Ascending aorta (tissue), 2 donors: ENCODE measurements around the gene FAHD1. TPM values are rescaled to one million over a fixed set of nuclear protein-coding genes. Genes with fewer than 3 reads are reported as not detected.

Experiments
- DNase-seq, 2 donors: peaks; one replicate each; pipeline ENCODE4 v3.0.0-alpha.2; 2019; ENCODE audit warnings: low spot score in 2 of 2
- H3K27ac ChIP-seq, 2 donors: fragments of 200-600 bp; sonication (generic); one replicate each; pipeline ENCODE4 v1.5.1; 2016 to 2017; ENCODE audit warnings: mild to moderate bottlenecking in 1 of 2
- H3K27me3 ChIP-seq: fragments of 200-600 bp; sonication (generic); one replicate; pipeline ENCODE4 v1.5.1; 2017
- H3K36me3 ChIP-seq, 2 donors: fragments of 200-600 bp; sonication (generic); one replicate each; pipeline ENCODE4 v1.5.1; 2016
- H3K4me1 ChIP-seq, 2 donors: fragments of 200-600 bp; sonication (generic); one replicate each; pipeline ENCODE4 v1.5.1; 2016 to 2017; ENCODE audit warnings: mild to moderate bottlenecking in 1 of 2
- H3K4me3 ChIP-seq, 2 donors: fragments of 200-600 bp; sonication (generic); one replicate each; pipeline ENCODE4 v1.5.1; 2016 to 2017; ENCODE audit warnings: mild to moderate bottlenecking in 1 of 2
- H3K9me3 ChIP-seq, 2 donors: fragments of 200-600 bp; sonication (generic); one replicate each; pipeline ENCODE4 v1.5.1; 2016
- intact Hi-C: fragments of 100-400 bp; cut with DNase I; formaldehyde crosslinking; loops from one replicate; pipeline ENCODE4 v1.15.1; 2023
- total RNA-seq: library from RNA; depleted of rRNA; stranded (reverse); fragments of >200 nt; gene quantifications from one replicate; pipeline ENCODE4 v1.1.0, GENCODE V29; 2016
- TF ChIP-seq, protein P1 (sequence below), 3 experiments: fragments of 200-600 bp in 2 of 3; fragments of 450-650 bp in 1 of 3; sonication (generic) in 2 of 3; IDR thresholded peaks; one replicate each; pipeline ENCODE4 v1.5.1; 2016 to 2019; ENCODE audit warnings: antibody characterized with exemption in 3 of 3, mild to moderate bottlenecking in 1 of 3, moderate library complexity in 1 of 3

Gene FAHD1
- total RNA-seq, 1 donor from 2014 or later: 233 TPM

DNA sequence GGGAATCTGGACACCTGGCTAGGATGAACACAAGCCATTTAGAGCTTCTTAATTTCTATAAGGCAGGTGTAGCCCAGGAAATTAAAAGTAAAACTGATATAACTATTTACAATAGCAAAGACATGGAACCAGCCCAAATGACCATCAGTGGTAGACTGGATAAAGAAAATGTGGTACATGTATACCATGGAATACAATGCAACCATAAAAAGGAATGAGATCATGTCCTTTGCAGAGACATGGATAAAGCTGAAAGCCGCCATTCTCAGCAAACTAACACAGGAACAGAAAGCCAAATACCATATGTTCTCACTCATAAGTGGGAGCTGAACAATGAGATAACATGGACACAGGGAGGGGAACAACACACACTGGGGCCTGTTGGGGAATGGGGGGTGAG is 19.4 kb downstream of the FAHD1 start:
- Histone ChIP-seq H3K27me3 (no peaks in the 10 kb centered on the region), H3K36me3 (no peaks in the 10 kb centered on the region), H3K4me3 (no peak overlapping the region), H3K4me1 (no peaks in the 10 kb centered on the region), H3K27ac (no peak overlapping the region), H3K9me3 (no peaks in the 10 kb centered on the region)
- intact Hi-C loops: no loop called here
- no peak for DNase-seq
- TF ChIP-seq, protein P1, sequence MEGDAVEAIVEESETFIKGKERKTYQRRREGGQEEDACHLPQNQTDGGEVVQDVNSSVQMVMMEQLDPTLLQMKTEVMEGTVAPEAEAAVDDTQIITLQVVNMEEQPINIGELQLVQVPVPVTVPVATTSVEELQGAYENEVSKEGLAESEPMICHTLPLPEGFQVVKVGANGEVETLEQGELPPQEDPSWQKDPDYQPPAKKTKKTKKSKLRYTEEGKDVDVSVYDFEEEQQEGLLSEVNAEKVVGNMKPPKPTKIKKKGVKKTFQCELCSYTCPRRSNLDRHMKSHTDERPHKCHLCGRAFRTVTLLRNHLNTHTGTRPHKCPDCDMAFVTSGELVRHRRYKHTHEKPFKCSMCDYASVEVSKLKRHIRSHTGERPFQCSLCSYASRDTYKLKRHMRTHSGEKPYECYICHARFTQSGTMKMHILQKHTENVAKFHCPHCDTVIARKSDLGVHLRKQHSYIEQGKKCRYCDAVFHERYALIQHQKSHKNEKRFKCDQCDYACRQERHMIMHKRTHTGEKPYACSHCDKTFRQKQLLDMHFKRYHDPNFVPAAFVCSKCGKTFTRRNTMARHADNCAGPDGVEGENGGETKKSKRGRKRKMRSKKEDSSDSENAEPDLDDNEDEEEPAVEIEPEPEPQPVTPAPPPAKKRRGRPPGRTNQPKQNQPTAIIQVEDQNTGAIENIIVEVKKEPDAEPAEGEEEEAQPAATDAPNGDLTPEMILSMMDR (IDR thresholded peaks at IDR 0.05): no peak

DNA sequence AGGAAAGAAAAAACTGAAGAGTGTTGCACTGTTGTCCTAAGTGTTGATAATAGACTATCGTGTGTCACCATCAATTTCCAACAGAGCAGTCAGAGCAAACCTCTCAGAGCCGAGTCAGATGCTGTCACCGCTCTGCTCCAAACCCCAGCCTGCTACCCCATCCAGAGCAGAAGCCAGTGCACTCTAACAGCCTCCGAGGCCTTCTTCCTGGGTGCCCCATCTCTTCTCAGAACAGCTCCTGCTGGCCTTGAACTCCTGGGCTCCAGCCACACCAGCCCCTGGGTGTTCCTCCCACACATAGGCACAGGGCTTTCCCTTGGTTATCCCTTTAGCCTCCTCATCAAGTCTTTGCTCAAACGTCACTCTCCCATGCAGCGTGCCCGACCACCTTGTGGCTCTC is 24.0 kb downstream of the FAHD1 start:
- intact Hi-C loops: no loop called here
- TF ChIP-seq, protein P1 (IDR thresholded peaks at IDR 0.05): no peak
- H3K27me3 ChIP-seq: no peaks in the 10 kb centered on the region

DNA sequence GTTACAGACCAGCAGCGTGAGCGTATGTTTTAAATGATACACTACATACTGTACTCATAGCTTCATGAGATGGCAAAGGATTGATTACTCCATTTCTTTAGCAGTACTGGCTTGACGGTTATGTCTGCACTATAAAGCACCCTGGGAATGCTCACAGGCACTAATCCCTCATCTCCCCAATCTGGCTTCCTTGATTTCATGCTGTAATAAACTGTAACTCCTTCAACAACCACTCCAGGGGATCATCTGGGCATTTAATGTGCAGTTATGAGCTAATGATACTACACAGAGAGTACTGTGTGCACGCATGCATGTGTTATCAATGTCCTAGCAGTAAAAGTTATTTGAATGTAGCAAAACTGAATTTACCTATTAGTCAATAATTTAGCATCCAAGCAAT is 24.8 kb downstream of the FAHD1 start:
- H3K36me3 ChIP-seq: no peaks in the 10 kb centered on the region
- H3K4me1 ChIP-seq: no peaks in the 10 kb centered on the region
- DNase-seq: no peak
- TF ChIP-seq, protein P1 (IDR thresholded peaks at IDR 0.05): no peak
- no peaks in the 10 kb centered on the region for H3K27me3 ChIP-seq
- intact Hi-C loops: no loop called here
- H3K27ac ChIP-seq: no peak overlapping the region
- H3K4me3 ChIP-seq: no peak overlapping the region
- H3K9me3 ChIP-seq: no peaks in the 10 kb centered on the region

More for the DNA sequence above, 24.0 kb downstream of the FAHD1 start:
- DNase-seq: no peak
- Histone ChIP-seq H3K36me3 (no peaks in the 10 kb centered on the region), H3K9me3 (no peaks in the 10 kb centered on the region), H3K4me1 (no peaks in the 10 kb centered on the region), H3K4me3 (no peak overlapping the region), H3K27ac (no peak overlapping the region)

DNA sequence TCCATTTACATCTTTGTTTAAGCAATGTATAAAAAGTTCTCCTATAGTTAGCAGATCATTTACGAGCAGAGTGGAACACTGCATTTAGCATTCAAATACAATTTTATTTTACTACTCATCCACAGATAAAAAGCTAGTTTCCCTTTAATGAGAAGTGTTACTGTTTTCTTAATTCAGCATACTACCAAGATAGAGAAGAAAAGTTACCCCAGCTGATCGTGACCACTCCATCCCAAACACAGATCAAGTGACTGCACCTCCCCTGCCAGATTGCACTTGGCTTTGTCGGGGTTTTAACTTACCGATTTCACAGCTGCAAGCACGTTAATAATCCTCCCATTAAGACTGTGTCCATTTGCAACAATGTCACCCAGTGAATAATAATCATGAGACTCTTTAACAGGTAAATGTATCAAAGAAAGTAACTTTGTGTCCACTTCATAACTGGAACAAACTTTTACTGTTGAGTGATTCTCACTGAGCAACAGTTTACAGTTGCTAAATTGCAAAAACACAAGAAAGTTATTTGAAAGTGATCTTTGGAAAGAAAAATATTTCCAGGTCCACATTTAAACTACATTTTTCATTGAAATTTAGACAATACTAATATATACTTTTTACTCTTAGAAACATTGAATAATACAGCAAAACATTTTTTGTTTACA is 30.6 kb downstream of the FAHD1 start:
- DNase-seq: no peak
- TF ChIP-seq, protein P1 (IDR thresholded peaks at IDR 0.05): no peak
- H3K27ac ChIP-seq: no peak overlapping the region
- H3K4me1 ChIP-seq: no peaks in the 10 kb centered on the region
- no peak overlapping the region for H3K4me3 ChIP-seq
- H3K9me3 ChIP-seq: no peaks in the 10 kb centered on the region
- H3K36me3 ChIP-seq: no peaks in the 10 kb centered on the region
- no peaks in the 10 kb centered on the region for H3K27me3 ChIP-seq
- intact Hi-C loops: no loop called here

DNA sequence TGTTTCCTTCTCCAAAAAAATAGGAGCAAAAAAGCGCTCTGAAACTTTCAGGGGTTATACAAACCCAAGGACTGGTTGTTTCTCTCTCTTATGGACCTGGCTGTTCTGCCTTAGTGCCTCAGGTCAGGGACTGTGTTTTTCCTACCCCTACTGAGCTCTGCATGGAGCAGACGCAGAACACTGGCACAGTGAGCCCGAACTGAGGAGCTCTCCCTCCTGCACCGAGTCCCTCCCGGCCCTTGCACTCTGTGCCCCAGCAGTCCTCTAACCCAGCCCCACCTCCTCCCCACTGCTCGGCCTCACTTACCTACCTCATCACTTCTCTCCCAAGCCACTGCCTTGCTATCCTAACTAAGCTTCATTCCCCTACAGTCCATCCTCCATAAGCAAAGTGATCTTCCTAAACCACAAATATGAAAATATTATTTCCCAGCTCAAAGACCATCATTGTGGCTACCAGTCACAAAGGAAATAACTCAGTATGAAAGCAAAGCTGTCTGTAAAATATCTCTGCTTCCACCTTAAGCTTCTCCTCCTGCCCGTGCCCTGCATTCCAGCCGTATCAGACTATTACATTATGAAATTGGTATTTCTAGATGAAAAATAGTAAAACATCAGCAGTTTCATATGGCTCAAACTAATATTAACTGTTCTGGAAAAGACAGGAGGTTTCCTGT is 31.3 kb downstream of the FAHD1 start:
- Histone ChIP-seq H3K27me3 (no peaks in the 10 kb centered on the region), H3K36me3 (no peaks in the 10 kb centered on the region), H3K27ac (no peak overlapping the region), H3K4me1 (no peaks in the 10 kb centered on the region), H3K9me3 (no peaks in the 10 kb centered on the region), H3K4me3 (no peak overlapping the region)
- intact Hi-C loops: no loop called here
- no peak for DNase-seq
- TF ChIP-seq, protein P1 (IDR thresholded peaks at IDR 0.05): no peak
